ENCODE measurements around the gene RAPGEF2. TPM values are rescaled to one million over a fixed set of nuclear protein-coding genes. Genes with fewer than 3 reads are reported as not detected.

Gene RAPGEF2
- total RNA-seq, 1 donor from 2014 or later, result 32.4 TPM

DNA sequence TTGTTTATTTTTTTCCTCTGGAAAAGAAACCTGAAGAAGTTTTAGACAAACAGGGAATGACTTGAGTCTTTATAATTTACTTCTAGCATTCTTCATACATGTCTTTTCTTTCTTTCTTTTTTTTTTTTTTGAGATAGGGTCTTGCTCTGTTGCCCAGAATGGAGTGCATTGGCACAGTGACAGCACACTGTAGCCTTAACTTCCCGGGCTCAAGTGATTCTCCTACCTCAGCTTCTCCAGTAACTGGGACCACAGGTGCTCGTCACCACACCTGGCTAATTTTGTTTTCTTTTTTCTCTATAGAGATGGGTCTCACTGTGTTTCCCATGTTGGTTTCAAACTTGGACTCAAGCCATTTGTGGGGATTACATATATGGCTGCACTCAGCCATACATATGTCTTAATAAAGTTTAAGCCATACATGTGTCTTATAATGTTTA, 71.8 kb downstream of the RAPGEF2 start:
- H3K36me3 ChIP-seq, result no peaks in the 10 kb centered on the region
- peaks cover 31% of the 10 kb centered on the region for H3K4me1 ChIP-seq
- no peaks in the 10 kb centered on the region for H3K27me3 ChIP-seq
- H3K4me3 ChIP-seq, result no peak overlapping the region
- no peak overlapping the region for H3K27ac ChIP-seq
- intact Hi-C loops (cut with DNase I), result loop anchor here (10.0 kb wide), 2 partner anchors 320 to 450 kb away; partner anchors contain the start of gene PPID
- no peaks in the 10 kb centered on the region for H3K9me3 ChIP-seq
- no peak for DNase-seq (ENCODE audit: extremely low spot score in 2 of 2)
- TF ChIP-seq, protein P1, sequence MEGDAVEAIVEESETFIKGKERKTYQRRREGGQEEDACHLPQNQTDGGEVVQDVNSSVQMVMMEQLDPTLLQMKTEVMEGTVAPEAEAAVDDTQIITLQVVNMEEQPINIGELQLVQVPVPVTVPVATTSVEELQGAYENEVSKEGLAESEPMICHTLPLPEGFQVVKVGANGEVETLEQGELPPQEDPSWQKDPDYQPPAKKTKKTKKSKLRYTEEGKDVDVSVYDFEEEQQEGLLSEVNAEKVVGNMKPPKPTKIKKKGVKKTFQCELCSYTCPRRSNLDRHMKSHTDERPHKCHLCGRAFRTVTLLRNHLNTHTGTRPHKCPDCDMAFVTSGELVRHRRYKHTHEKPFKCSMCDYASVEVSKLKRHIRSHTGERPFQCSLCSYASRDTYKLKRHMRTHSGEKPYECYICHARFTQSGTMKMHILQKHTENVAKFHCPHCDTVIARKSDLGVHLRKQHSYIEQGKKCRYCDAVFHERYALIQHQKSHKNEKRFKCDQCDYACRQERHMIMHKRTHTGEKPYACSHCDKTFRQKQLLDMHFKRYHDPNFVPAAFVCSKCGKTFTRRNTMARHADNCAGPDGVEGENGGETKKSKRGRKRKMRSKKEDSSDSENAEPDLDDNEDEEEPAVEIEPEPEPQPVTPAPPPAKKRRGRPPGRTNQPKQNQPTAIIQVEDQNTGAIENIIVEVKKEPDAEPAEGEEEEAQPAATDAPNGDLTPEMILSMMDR (IDR thresholded peaks at IDR 0.05), result no peak
- no peak for TF ChIP-seq POLR2AphosphoS5 (IDR thresholded peaks at IDR 0.05; ENCODE audit: insufficient read depth in 1 of 2, low read depth in 1 of 2)
- no peak for TF ChIP-seq POLR2A (IDR thresholded peaks at IDR 0.05)

- Histone ChIP-seq H3K4me3 (no peak overlapping the region), H3K27ac (peak overlapping the region; percentile 22), H3K9me3 (no peaks in the 10 kb centered on the region), H3K27me3 (no peaks in the 10 kb centered on the region), H3K36me3 (no peaks in the 10 kb centered on the region), H3K4me1 (peaks cover 31% of the 10 kb centered on the region)
- no peak for DNase-seq (ENCODE audit: extremely low spot score in 2 of 2)
- intact Hi-C loops (cut with DNase I), result loop anchor here (10.0 kb wide), 2 partner anchors 321 to 451 kb away; partner anchors contain the start of gene PPID
- TF ChIP-seq POLR2A (IDR thresholded peaks at IDR 0.05), result no peak
- TF ChIP-seq, protein P1 (IDR thresholded peaks at IDR 0.05), result peak; percentile 71 to 88 (median 80)
- peak in 1 of 2 donors; percentile 65 for TF ChIP-seq POLR2AphosphoS5 (IDR thresholded peaks at IDR 0.05; ENCODE audit: insufficient read depth in 1 of 2, low read depth in 1 of 2)
Measured at GRCh38 chr4:159175085-159175988, 72.5 kb downstream of the RAPGEF2 start.

DNA sequence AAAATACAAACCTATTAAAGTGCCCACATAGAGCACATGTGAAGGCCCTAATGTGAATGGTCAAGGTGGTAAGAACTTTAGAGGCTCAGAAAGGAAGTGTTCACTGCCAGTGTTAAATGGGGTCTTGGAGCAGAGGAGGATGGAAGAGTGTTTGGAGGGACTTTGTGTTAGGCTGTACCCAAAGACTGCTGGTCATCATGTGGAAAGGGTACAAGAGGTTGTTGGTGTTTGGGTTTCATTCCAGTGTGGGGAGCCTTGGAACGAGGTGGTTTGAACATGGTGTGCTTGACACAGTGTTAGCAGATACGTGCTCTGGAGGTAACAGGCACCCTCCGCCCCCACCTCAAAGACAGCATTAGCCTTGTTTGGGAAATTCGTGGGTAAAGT, 73.1 kb downstream of the RAPGEF2 start:
- TF ChIP-seq POLR2AphosphoS5 (IDR thresholded peaks at IDR 0.05; ENCODE audit: insufficient read depth in 1 of 2, low read depth in 1 of 2) (no peak), POLR2A (IDR thresholded peaks at IDR 0.05) (no peak)
- TF ChIP-seq, protein P1 (IDR thresholded peaks at IDR 0.05), result no peak
- DNase-seq (ENCODE audit: extremely low spot score in 2 of 2), result no peak
- H3K4me3 ChIP-seq, result no peak overlapping the region
- no peaks in the 10 kb centered on the region for H3K9me3 ChIP-seq
- H3K4me1 ChIP-seq, result peaks cover 31% of the 10 kb centered on the region
- H3K27ac ChIP-seq, result peak overlapping the region; percentile 21
- no peaks in the 10 kb centered on the region for H3K27me3 ChIP-seq
- intact Hi-C loops (cut with DNase I), result loop anchor here (10.0 kb wide), 2 partner anchors 321 to 451 kb away; partner anchors contain the start of gene PPID
- H3K36me3 ChIP-seq, result no peaks in the 10 kb centered on the region

- Histone ChIP-seq H3K4me1 (peaks cover 37% of the 10 kb centered on the region), H3K9me3 (no peaks in the 10 kb centered on the region), H3K27me3 (no peaks in the 10 kb centered on the region), H3K36me3 (no peaks in the 10 kb centered on the region), H3K27ac (no peak overlapping the region), H3K4me3 (no peak overlapping the region)
- TF ChIP-seq POLR2AphosphoS5 (IDR thresholded peaks at IDR 0.05; ENCODE audit: insufficient read depth in 1 of 2, low read depth in 1 of 2) (no peak), POLR2A (IDR thresholded peaks at IDR 0.05) (no peak)
- TF ChIP-seq, protein P1 (IDR thresholded peaks at IDR 0.05), result no peak
- intact Hi-C loops (cut with DNase I), result loop anchor here (10.0 kb wide), 2 partner anchors 323 to 453 kb away; partner anchors contain the start of gene PPID
- DNase-seq (ENCODE audit: extremely low spot score in 2 of 2), result no peak
Measured at GRCh38 chr4:159177265-159178150, 74.6 kb downstream of the RAPGEF2 start.
